ENCODE results near the gene RAB15. TPM values are rescaled to one million over a fixed set of nuclear protein-coding genes. Genes with fewer than 3 reads are reported as not detected.
A peak's percentile ranks its signal among the peaks of the same experiment; 100 is the strongest.

Gene RAB15
- total and polyA plus RNA-seq, 9 of the 15 experiments (the other 6 are each of a cell fraction or from before 2014, with no cell fraction given) = 0.09 to 0.30 (median 0.16) TPM; not detected in 2

GRCh38 chr14:64971943-64972791, at the start of gene RAB15 (continued):
- TF ChIP-seq E2F4 (CRISPR knock-in tag; IDR thresholded peaks at IDR 0.05; ENCODE audit: low read depth) (no peak), SIRT6 (IDR thresholded peaks at IDR 0.05; ENCODE audit: low read depth, low read length) (no peak)

GRCh38 chr14:65019944-65020566, 47.9 kb upstream of the RAB15 start:
- H3K4me1 ChIP-seq (replicated peaks in 1 of 2; ENCODE audit: control insufficient read depth in 2 of 2, insufficient read depth in 2 of 2, low read length in 2 of 2) = peaks cover 0 to 2% of the 10 kb centered on the region in 2 experiments; a peak in 2 of 5 replicates
- H3K4me2 ChIP-seq (ENCODE audit: insufficient read depth, low read length) = no peak overlapping the region
- H2AFZ ChIP-seq (ENCODE audit: low read depth, low read length) = 0 out of 2 replicates have a peak overlapping the region, but pooled peaks have one; percentile 40
- no TSS peak for BruUV-seq (replicated peaks)
- ChIA-PET CTCF (ENCODE audit: low intra/inter-chr PET ratio) (interaction anchor here (1.2 kb wide), 1 partner anchor 33 kb away, joined by 5 read pairs; the partner anchor contains the start of gene FNTB), POLR2A (interaction anchor here (0.6 to 1.2 kb wide), 9 partner anchors 8 to 382 kb away, joined by 3 to 6 read pairs (median 3); partner anchors contain the start of gene FNTB)
- intact Hi-C loops (cut with micrococcal nuclease) = loop anchor here (1.0 kb wide), 1 partner anchor 34 kb away; the partner anchor contains the start of gene FNTB
- no peaks in the 10 kb centered on the region for H3K27me3 ChIP-seq (ENCODE audit: control insufficient read depth in 2 of 2, insufficient read depth in 2 of 2, low read length in 2 of 2)
- no peaks in the 10 kb centered on the region for H4K20me1 ChIP-seq (replicated peaks; ENCODE audit: control insufficient read depth, insufficient read depth, low read length)
- no peaks in the 10 kb centered on the region for H3K79me2 ChIP-seq (ENCODE audit: control insufficient read depth, insufficient read depth, low read length)
- peak; percentile 100 for ATAC-seq
- peak; percentile 27 to 74 (median 48) for DNase-seq (ENCODE audit: extremely low read depth in 1 of 4, low spot score in 3 of 4)
- WGBS (ENCODE audit: insufficient coverage, low coverage, missing lambda C conversion rate) = 51% methylated on average over 8 of the region's 9 CpGs
- H3K27ac ChIP-seq (ENCODE audit: extremely low read depth, low read depth, low read length) = no peak overlapping the region
- no peaks in the 10 kb centered on the region for H3K9me3 ChIP-seq (replicated peaks; ENCODE audit: control insufficient read depth, insufficient read depth, low read depth, low read length)
- peak; percentile 94 for FAIRE-seq
- in situ Hi-C loops (cut with MboI) = no loop called here
- no peak overlapping the region for H3K9ac ChIP-seq (ENCODE audit: insufficient read depth in 1 of 2, low read depth in 2 of 2, low read length in 2 of 2)
- H3K9me1 ChIP-seq (ENCODE audit: control insufficient read depth, insufficient read depth, low read length) = no peaks in the 10 kb centered on the region
- H3K4me3 ChIP-seq = no peak overlapping the region
- peaks cover 14% of the 10 kb centered on the region; the same call in 2 of the 3 replicates for H3K36me3 ChIP-seq (ENCODE audit: control insufficient read depth, insufficient read depth, low read length)
- TF ChIP-seq FOXA3 (CRISPR knock-in tag; conservative IDR thresholded peaks at IDR 0.05 in 1 of 2, IDR thresholded peaks at IDR 0.05 in 1 of 2) = peak in 1 of 2 experiments; percentile 67; a peak in 1 of 4 replicates
- no peak for TF ChIP-seq DDX20 (tag; IDR thresholded peaks at IDR 0.05; ENCODE audit: low read depth)
- no peak for TF ChIP-seq CBFA2T2 (conservative IDR thresholded peaks at IDR 0.05)
- TF ChIP-seq HSF4 (CRISPR knock-in tag; IDR thresholded peaks at IDR 0.05; ENCODE audit: borderline replicate concordance) = no peak
- no peak for TF ChIP-seq CBX2 (IDR thresholded peaks at IDR 0.05; ENCODE audit: insufficient read depth, low read length, poor library complexity, severe bottlenecking)
- TF ChIP-seq SRSF3 (IDR thresholded peaks at IDR 0.05; ENCODE audit: insufficient read depth, low read length) = no peak
- TF ChIP-seq CEBPZ (IDR thresholded peaks at IDR 0.05; ENCODE audit: borderline replicate concordance, low read depth, low read length) = no peak
- TF ChIP-seq MTA3 (IDR thresholded peaks at IDR 0.05; ENCODE audit: borderline replicate concordance) = no peak
- TF ChIP-seq ID3 (CRISPR knock-in tag; IDR thresholded peaks at IDR 0.05) = no peak
- no peak for TF ChIP-seq ID3 (tag; IDR thresholded peaks at IDR 0.05)
